ENCODE data around the gene ZBTB20.
"Not testable (repeated sequence)": the region's sequence is repeated elsewhere in the genome, so short reads cannot be mapped to it uniquely, and the experiment has no call there.

ZBTB20 gene

GRCh38 chr3:115146418-115147328, at the start of gene ZBTB20:
ZBTB20 (minus strand) TSS chr3:115147288.
- DNase-seq = peak; percentile 73

GRCh38 chr3:115194476-115194875, 47.4 kb upstream of the ZBTB20 start:
- no peak for DNase-seq

- no peak for DNase-seq
Observed at GRCh38 chr3:115190747-115191146, 43.7 kb upstream of the ZBTB20 start.

- DNase-seq = no peak
Observed at GRCh38 chr3:115187149-115187757, 40.2 kb upstream of the ZBTB20 start.

GRCh38 chr3:115186351-115187148, 39.5 kb upstream of the ZBTB20 start:
- DNase-seq = no peak

GRCh38 chr3:115184859-115185572, 37.9 kb upstream of the ZBTB20 start:
- not testable (repeated sequence) for DNase-seq

GRCh38 chr3:115178930-115179329, 31.8 kb upstream of the ZBTB20 start:
- DNase-seq = not testable (repeated sequence)

GRCh38 chr3:115169808-115170207, 22.7 kb upstream of the ZBTB20 start:
- DNase-seq = no peak

- no peak for DNase-seq
Observed at GRCh38 chr3:115165701-115166100, 18.6 kb upstream of the ZBTB20 start.

GRCh38 chr3:115165266-115165665, 18.2 kb upstream of the ZBTB20 start:
- DNase-seq = no peak

- DNase-seq = no peak
Observed at GRCh38 chr3:115164374-115165221, 17.5 kb upstream of the ZBTB20 start.

GRCh38 chr3:115162759-115163158, 15.7 kb upstream of the ZBTB20 start:
- DNase-seq = no peak

- DNase-seq = no peak
Observed at GRCh38 chr3:115161866-115162265, 14.8 kb upstream of the ZBTB20 start.

- DNase-seq = no peak
Observed at GRCh38 chr3:115161168-115161834, 14.2 kb upstream of the ZBTB20 start.

- no peak for DNase-seq
Observed at GRCh38 chr3:115160295-115160694, 13.2 kb upstream of the ZBTB20 start.

GRCh38 chr3:115156046-115156654, 9.1 kb upstream of the ZBTB20 start:
- DNase-seq = no peak

GRCh38 chr3:115154611-115155010, 7.5 kb upstream of the ZBTB20 start:
- DNase-seq = no peak

- no peak for DNase-seq
Observed at GRCh38 chr3:115151921-115152320, 4.8 kb upstream of the ZBTB20 start.

- no peak for DNase-seq
Observed at GRCh38 chr3:115148142-115148790, 1.2 kb upstream of the ZBTB20 start.

All from stimulated activated CD4-positive, alpha-beta T cell treated with anti-CD3 and anti-CD28 coated beads, Interleukin-1b, Interleukin-23, amount 100 ng/mL, for 48 hours (primary cell).